CD4-positive, alpha-beta T cell (primary cell): ENCODE measurements around the gene NUMBL. TPM values are rescaled to one million over a fixed set of nuclear protein-coding genes. Genes with fewer than 3 reads are reported as not detected.

Experiments used
- ATAC-seq: fragments of 200-7000 bp; cut with Tn5 transposase; one replicate; pipeline ENCODE4 v1.10.0; 2022; ENCODE audit warnings: mild to moderate bottlenecking; ENCODE audit not compliant: poor library complexity
- CTCF ChIA-PET: fragments of 350-600 bp; sonication (Branson Sonifier 250); formaldehyde crosslinking; loops from one replicate; lab custom pipeline; 2021; ENCODE audit warnings: antibody characterized with exemption, inconsistent platforms; lab: Charles Lee
- POLR2A ChIA-PET: fragments of 350-600 bp; sonication (Branson Sonifier 250); formaldehyde crosslinking; loops from one replicate; lab custom pipeline; 2021; ENCODE audit warnings: antibody characterized with exemption, inconsistent platforms; lab: Charles Lee
- DNase-seq, 14 experiments: peaks; one replicate each; pipeline ENCODE4 v3.0.0-alpha.2; 2013 to 2020; ENCODE audit warnings: mixed read lengths in 2 of 14
- H3K27ac ChIP-seq, 2 donors: one replicate each; pipeline versions ENCODE4 v1.5.1 to v1.7.0; 2013; ENCODE audit warnings: low read length in 2 of 2, low read depth in 1 of 2, mild to moderate bottlenecking in 1 of 2
- H3K27me3 ChIP-seq, 2 experiments: 1 replicate in 1 of 2; 2 replicates in 1 of 2; pipeline versions ENCODE4 v1.6.1 to v1.7.0; 2013; ENCODE audit warnings: low read length in 2 of 2, control low read depth in 1 of 2, mild to moderate bottlenecking in 1 of 2, moderate library complexity in 1 of 2; ENCODE audit not compliant: insufficient read depth in 2 of 2, control insufficient read depth in 1 of 2
- H3K36me3 ChIP-seq: one replicate; pipeline ENCODE4 v1.6.1; 2013; ENCODE audit warnings: low read length, control low read depth; ENCODE audit not compliant: insufficient read depth
- H3K4me1 ChIP-seq: one replicate; pipeline ENCODE4 v1.6.1; 2013; ENCODE audit warnings: low read length, control low read depth; ENCODE audit not compliant: insufficient read depth
- H3K4me3 ChIP-seq: one replicate; pipeline ENCODE4 v1.5.1; 2013; ENCODE audit warnings: mild to moderate bottlenecking, low read length, moderate library complexity
- H3K9me3 ChIP-seq, 2 experiments: 1 replicate in 1 of 2; 2 replicates in 1 of 2; pipeline versions ENCODE4 v1.6.1 to v1.7.0; 2013; ENCODE audit warnings: low read length in 2 of 2, mild to moderate bottlenecking in 2 of 2, control low read depth in 1 of 2, moderate library complexity in 1 of 2; ENCODE audit not compliant: control insufficient read depth in 1 of 2, insufficient read depth in 1 of 2
- H3K27ac Mint-ChIP-seq: one replicate; pipeline ENCODE4 v1.8.0; 2020; ENCODE audit warnings: mixed read lengths
- H3K27me3 Mint-ChIP-seq: one replicate; pipeline ENCODE4 v1.8.0; 2021; ENCODE audit warnings: mixed read lengths
- H3K36me3 Mint-ChIP-seq: one replicate; pipeline ENCODE4 v1.8.0; 2021; ENCODE audit warnings: low read depth, mixed read lengths
- H3K4me1 Mint-ChIP-seq: one replicate; pipeline ENCODE4 v1.8.0; 2021; ENCODE audit warnings: low read depth, mixed read lengths
- H3K4me3 Mint-ChIP-seq: one replicate; pipeline ENCODE4 v1.8.0; 2020; ENCODE audit warnings: mild to moderate bottlenecking, mixed read lengths
- H3K9me3 Mint-ChIP-seq: one replicate; pipeline ENCODE4 v1.8.0; 2020; ENCODE audit warnings: mixed read lengths
- CTCF ChIP-seq: fragments of 200-600 bp; IDR thresholded peaks from one replicate; pipeline ENCODE4 v1.8.0; 2022; ENCODE audit warnings: antibody characterized with exemption, mild to moderate bottlenecking
- intact Hi-C, 2 experiments: fragments of 100-400 bp; cut with DNase I in 1 of 2; cut with micrococcal nuclease in 1 of 2; formaldehyde crosslinking; loops; one replicate each; pipeline versions ENCODE4 v1.15.1 to v1.9.0; 2023 to 2025; cut with DNase I, micrococcal nuclease
- total RNA-seq, 174 experiments: library from RNA in 2 of 174; stranded (reverse) in 2 of 174; gene quantifications; one replicate each; pipeline ENCODE4 v1.2.3 and lab custom pipeline; 2021 to 2026

Gene NUMBL
- total RNA-seq, 2 experiments from 2014 or later, result 5.2 to 5.4 TPM

GRCh38 chr19:40642757-40643305, 47.6 kb downstream of the NUMBL start:
- H3K36me3 Mint-ChIP-seq, result no peaks in the 10 kb centered on the region
- ATAC-seq (no peak), DNase-seq (no peak)
- peaks cover 11% of the 10 kb centered on the region for H3K4me1 ChIP-seq
- H3K27me3 Mint-ChIP-seq, result peaks cover 8% of the 10 kb centered on the region
- peaks cover 7% of the 10 kb centered on the region for H3K4me1 Mint-ChIP-seq
- no peak overlapping the region for H3K27ac ChIP-seq
- POLR2A ChIA-PET, result interaction anchor here (1.0 to 1.1 kb wide), 2 partner anchors 20 to 94 kb away, joined by 3 to 4 read pairs; no protein-coding TSS in a partner anchor
- intact Hi-C loops, result no loop called here
- no peak overlapping the region for H3K27ac Mint-ChIP-seq
- H3K27me3 ChIP-seq, result peaks cover 0 to 3% of the 10 kb centered on the region in 2 experiments
- no peak overlapping the region for H3K4me3 Mint-ChIP-seq
- H3K36me3 ChIP-seq, result no peaks in the 10 kb centered on the region
- H3K9me3 ChIP-seq, result no peaks in the 10 kb centered on the region
- H3K9me3 Mint-ChIP-seq, result no peaks in the 10 kb centered on the region
- no peak overlapping the region for H3K4me3 ChIP-seq
- CTCF ChIA-PET, result interaction anchor here (1.5 kb wide), 1 partner anchor 8 kb away, joined by 5 read pairs; no protein-coding TSS in a partner anchor
- no peak for TF ChIP-seq CTCF

- DNase-seq (no peak), ATAC-seq (no peak)
- H3K27ac Mint-ChIP-seq, result no peak overlapping the region
- H3K4me3 Mint-ChIP-seq, result no peak overlapping the region
- no peaks in the 10 kb centered on the region for H3K36me3 ChIP-seq
- no peaks in the 10 kb centered on the region for H3K9me3 ChIP-seq
- H3K27me3 ChIP-seq, result peaks cover 0 to 3% of the 10 kb centered on the region in 2 experiments
- H3K4me3 ChIP-seq, result no peak overlapping the region
- H3K27me3 Mint-ChIP-seq, result peaks cover 8% of the 10 kb centered on the region
- H3K9me3 Mint-ChIP-seq, result no peaks in the 10 kb centered on the region
- ChIA-PET POLR2A (interaction anchor here (1.0 kb wide), 1 partner anchor 93 kb away, joined by 3 read pairs; no protein-coding TSS in a partner anchor), CTCF (no interaction called here)
- peaks cover 7% of the 10 kb centered on the region for H3K4me1 Mint-ChIP-seq
- TF ChIP-seq CTCF, result no peak
- intact Hi-C loops, result no loop called here
- H3K36me3 Mint-ChIP-seq, result no peaks in the 10 kb centered on the region
- peaks cover 11% of the 10 kb centered on the region for H3K4me1 ChIP-seq
- H3K27ac ChIP-seq, result no peak overlapping the region
Observed at GRCh38 chr19:40642051-40642706, 48.3 kb downstream of the NUMBL start.

GRCh38 chr19:40641281-40641680, 49.2 kb downstream of the NUMBL start:
- H3K4me3 Mint-ChIP-seq, result no peak overlapping the region
- CTCF ChIA-PET, result no interaction called here
- POLR2A ChIA-PET, result no interaction called here
- H3K36me3 Mint-ChIP-seq, result no peaks in the 10 kb centered on the region
- peaks cover 0 to 3% of the 10 kb centered on the region in 2 experiments for H3K27me3 ChIP-seq
- peaks cover 11% of the 10 kb centered on the region for H3K4me1 ChIP-seq
- DNase-seq, result no peak
- no peak overlapping the region for H3K27ac Mint-ChIP-seq
- no peaks in the 10 kb centered on the region for H3K36me3 ChIP-seq
- no peak overlapping the region for H3K27ac ChIP-seq
- H3K4me3 ChIP-seq, result no peak overlapping the region
- intact Hi-C loops, result no loop called here
- peaks cover 7% of the 10 kb centered on the region for H3K4me1 Mint-ChIP-seq
- no peaks in the 10 kb centered on the region for H3K9me3 Mint-ChIP-seq
- no peak for TF ChIP-seq CTCF
- H3K9me3 ChIP-seq, result no peaks in the 10 kb centered on the region
- ATAC-seq, result no peak
- peaks cover 5% of the 10 kb centered on the region for H3K27me3 Mint-ChIP-seq
